ENCODE results near the gene NAV2.
"Not testable (repeated sequence)": the region's sequence is repeated elsewhere in the genome, so short reads cannot be mapped to it uniquely, and the experiment has no call there.

NAV2 gene

GRCh38 chr11:19868871-19869270 is 156.2 kb downstream of the NAV2 start:
- no peak for DNase-seq (ENCODE audit: low spot score)

GRCh38 chr11:19869466-19869865 is 156.8 kb downstream of the NAV2 start:
- DNase-seq (ENCODE audit: low spot score) = no peak

- DNase-seq (ENCODE audit: low spot score) = no peak
These were observed 157.4 kb downstream of the NAV2 start for GRCh38 chr11:19869946-19870589.

GRCh38 chr11:19871531-19871930 is 158.9 kb downstream of the NAV2 start:
- DNase-seq (ENCODE audit: low spot score) = no peak

- no peak for DNase-seq (ENCODE audit: low spot score)
These were observed 160.0 kb downstream of the NAV2 start for GRCh38 chr11:19872512-19873145.

- no peak for DNase-seq (ENCODE audit: low spot score)
These were observed 161.1 kb downstream of the NAV2 start for GRCh38 chr11:19873730-19874129.

GRCh38 chr11:19874266-19874665 is 161.6 kb downstream of the NAV2 start:
- DNase-seq (ENCODE audit: low spot score) = no peak

- DNase-seq (ENCODE audit: low spot score) = no peak
These were observed 164.1 kb downstream of the NAV2 start for GRCh38 chr11:19876750-19877149.

GRCh38 chr11:19878520-19878919 is 165.9 kb downstream of the NAV2 start:
- DNase-seq (ENCODE audit: low spot score) = peak; percentile 7

- DNase-seq (ENCODE audit: low spot score) = no peak
These were observed 166.9 kb downstream of the NAV2 start for GRCh38 chr11:19879307-19880087.

- no peak for DNase-seq (ENCODE audit: low spot score)
These were observed 167.4 kb downstream of the NAV2 start for GRCh38 chr11:19880088-19880345.

- DNase-seq (ENCODE audit: low spot score) = no peak
These were observed 168.5 kb downstream of the NAV2 start for GRCh38 chr11:19881177-19881576.

- no peak for DNase-seq (ENCODE audit: low spot score)
These were observed 169.7 kb downstream of the NAV2 start for GRCh38 chr11:19882356-19882755.

- no peak for DNase-seq (ENCODE audit: low spot score)
These were observed 173.9 kb downstream of the NAV2 start for GRCh38 chr11:19886498-19886897.

- DNase-seq (ENCODE audit: low spot score) = no peak
These were observed 175.2 kb downstream of the NAV2 start for GRCh38 chr11:19887842-19888241.

- no peak for DNase-seq (ENCODE audit: low spot score)
These were observed 176.9 kb downstream of the NAV2 start for GRCh38 chr11:19889531-19889930.

- DNase-seq (ENCODE audit: low spot score) = no peak
These were observed 177.7 kb downstream of the NAV2 start for GRCh38 chr11:19890308-19890707.

- DNase-seq (ENCODE audit: low spot score) = no peak
These were observed 178.4 kb downstream of the NAV2 start for GRCh38 chr11:19891022-19891421.

GRCh38 chr11:19892387-19892786 is 179.8 kb downstream of the NAV2 start:
- no peak for DNase-seq (ENCODE audit: low spot score)

GRCh38 chr11:19892876-19893275 is 180.2 kb downstream of the NAV2 start:
- no peak for DNase-seq (ENCODE audit: low spot score)

- DNase-seq (ENCODE audit: low spot score) = no peak
These were observed 181.8 kb downstream of the NAV2 start for GRCh38 chr11:19894404-19894803.

- DNase-seq (ENCODE audit: low spot score) = not testable (repeated sequence)
These were observed 182.4 kb downstream of the NAV2 start for GRCh38 chr11:19895037-19895436.

- no peak for DNase-seq (ENCODE audit: low spot score)
These were observed 183.1 kb downstream of the NAV2 start for GRCh38 chr11:19895776-19896175.

Data from kidney capillary endothelial cell (primary cell).